ENCODE results near the gene COL3A1. TPM values are rescaled to one million over a fixed set of nuclear protein-coding genes. Genes with fewer than 3 reads are reported as not detected.

Gene COL3A1
- total RNA-seq, 1 donor from 2014 or later, result 0.43 TPM

DNA sequence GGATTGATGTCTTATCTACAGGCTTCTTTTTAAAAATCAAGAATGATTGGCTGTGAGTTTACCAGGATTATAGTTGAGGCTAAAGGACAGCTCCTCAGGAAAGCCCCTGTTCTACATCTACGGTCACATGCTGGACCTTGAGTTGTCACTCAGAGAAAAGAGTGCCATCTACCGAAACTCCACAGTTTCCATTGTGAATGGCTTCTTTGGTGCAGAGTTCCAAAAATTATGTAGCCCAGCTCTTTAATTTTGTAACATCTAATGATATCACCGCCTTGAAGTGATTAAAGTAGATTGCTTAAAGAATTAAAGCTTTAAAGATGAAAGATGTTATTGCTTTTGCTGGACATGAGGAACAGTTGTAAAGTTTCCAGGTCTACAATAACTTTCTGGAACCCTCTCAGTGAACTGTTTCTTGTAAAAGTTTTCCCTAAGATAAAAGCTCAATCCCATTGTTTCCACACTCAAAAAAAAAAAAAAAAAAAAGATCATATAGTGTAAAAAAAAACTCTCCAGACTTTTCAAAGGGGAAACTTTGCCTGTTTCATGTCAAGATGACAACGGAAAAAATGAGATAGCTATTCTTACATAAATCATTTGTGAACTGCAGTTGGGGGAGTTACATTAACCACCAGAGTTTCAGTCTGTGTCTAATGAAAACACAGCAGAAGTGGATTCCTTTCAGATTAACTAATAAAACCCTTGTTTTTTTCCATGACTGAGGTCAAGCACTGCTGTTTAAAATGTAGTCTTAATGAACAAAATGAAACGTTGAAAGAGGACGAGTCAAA, 4.3 kb downstream of the COL3A1 start:
- peak overlapping the region; percentile 84 for H3K27ac Mint-ChIP-seq
- intact Hi-C loops (cut with micrococcal nuclease), result loop anchor here (1.0 to 10.0 kb wide), 3 partner anchors 22 to 306 kb away; no protein-coding TSS in a partner anchor
- peak overlapping the region; percentile 53 for H3K4me3 Mint-ChIP-seq (ENCODE audit: low read depth)
- no peaks in the 10 kb centered on the region for H3K36me3 Mint-ChIP-seq (ENCODE audit: low read depth)
- no peak for DNase-seq (ENCODE audit: low spot score)
- no peaks in the 10 kb centered on the region for H3K27me3 Mint-ChIP-seq (ENCODE audit: low read depth)
- peaks cover 15% of the 10 kb centered on the region for H3K4me1 Mint-ChIP-seq (ENCODE audit: low read depth)
- H3K9me3 Mint-ChIP-seq, result no peaks in the 10 kb centered on the region

DNA sequence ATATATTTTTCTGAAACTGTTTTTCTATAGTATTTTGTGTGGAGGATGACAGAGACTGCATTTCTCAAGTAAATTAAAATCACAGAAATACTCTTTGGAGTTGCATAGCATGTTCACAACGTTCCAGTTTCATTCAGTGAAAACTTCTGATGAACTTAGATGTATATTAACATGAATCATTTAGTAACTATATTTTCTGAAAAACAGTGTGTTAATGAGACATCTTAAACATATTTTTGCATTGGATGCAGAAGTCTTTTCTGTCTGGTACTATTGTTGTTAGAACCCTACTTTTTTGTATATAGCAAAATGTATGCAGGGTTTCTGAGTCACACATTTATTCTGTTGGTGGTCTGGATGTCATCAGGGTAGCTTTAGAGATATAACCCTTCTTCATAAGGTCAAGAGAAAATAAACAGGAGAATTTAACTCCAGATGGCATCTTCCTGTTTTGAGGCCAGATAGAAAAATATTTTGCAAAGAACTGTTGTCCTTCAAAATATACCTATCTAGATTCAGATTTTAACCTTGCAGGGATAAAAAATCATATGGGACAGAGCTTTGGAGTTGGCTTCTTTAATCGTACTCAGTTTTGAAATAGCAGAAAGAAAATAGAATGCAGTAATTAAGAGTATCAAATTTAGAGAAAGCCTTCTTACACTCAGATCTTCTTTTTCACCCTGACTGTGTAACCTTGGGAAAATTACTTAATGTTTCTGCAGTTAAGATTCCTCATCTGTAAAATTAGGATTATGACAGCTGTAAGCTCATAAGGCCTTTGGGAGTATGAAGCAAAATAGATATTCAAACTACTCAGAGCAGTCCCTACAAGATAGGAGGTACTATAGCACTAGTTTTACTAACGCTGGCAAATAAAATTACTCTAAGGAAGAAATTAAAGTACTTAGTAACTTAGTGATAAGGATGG, 5.3 kb downstream of the COL3A1 start:
- Mint-ChIP-seq H3K4me1 (ENCODE audit: low read depth) (peaks cover 15% of the 10 kb centered on the region), H3K9me3 (no peaks in the 10 kb centered on the region), H3K27ac (peak overlapping the region; percentile 84), H3K4me3 (ENCODE audit: low read depth) (peak overlapping the region; percentile 53), H3K27me3 (ENCODE audit: low read depth) (no peaks in the 10 kb centered on the region), H3K36me3 (ENCODE audit: low read depth) (no peaks in the 10 kb centered on the region)
- intact Hi-C loops (cut with micrococcal nuclease), result loop anchor here (2.0 to 10.0 kb wide), 2 partner anchors 23 to 305 kb away; no protein-coding TSS in a partner anchor
- no peak for DNase-seq (ENCODE audit: low spot score)

DNA sequence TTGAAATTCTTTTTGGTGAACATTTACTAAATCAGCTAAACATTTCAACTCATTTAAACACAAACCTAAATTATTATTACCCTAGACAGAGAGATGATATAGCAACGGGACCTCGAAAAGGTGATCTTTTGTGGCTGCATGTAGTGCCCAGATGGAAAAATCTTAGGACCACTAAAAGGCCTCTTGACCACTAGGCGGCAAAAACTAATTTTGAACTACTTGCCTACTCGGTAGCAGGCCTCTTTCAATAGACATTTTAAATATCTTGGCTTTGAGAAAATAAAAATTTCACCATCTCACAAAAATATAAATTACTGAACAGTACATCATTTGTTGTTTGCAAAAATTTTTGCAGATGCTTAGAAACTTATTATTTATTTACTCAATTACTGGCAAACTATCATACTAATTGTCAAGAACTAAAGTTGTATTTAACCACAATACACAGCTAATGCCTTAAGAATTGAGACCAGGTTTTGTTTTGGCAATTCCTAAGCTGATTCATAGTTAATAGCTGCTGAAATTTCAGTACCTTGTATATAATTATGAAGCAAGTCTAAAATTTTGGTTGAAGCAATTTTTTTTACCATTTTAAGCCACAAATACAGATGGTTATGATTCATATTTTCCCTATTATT, 9.4 kb downstream of the COL3A1 start:
- H3K36me3 Mint-ChIP-seq (ENCODE audit: low read depth), result no peaks in the 10 kb centered on the region
- H3K4me3 Mint-ChIP-seq (ENCODE audit: low read depth), result no peak overlapping the region
- no peak for DNase-seq (ENCODE audit: low spot score)
- H3K4me1 Mint-ChIP-seq (ENCODE audit: low read depth), result peaks cover 12% of the 10 kb centered on the region
- intact Hi-C loops (cut with micrococcal nuclease), result no loop called here
- no peaks in the 10 kb centered on the region for H3K27me3 Mint-ChIP-seq (ENCODE audit: low read depth)
- no peak overlapping the region for H3K27ac Mint-ChIP-seq
- H3K9me3 Mint-ChIP-seq, result no peaks in the 10 kb centered on the region

DNA sequence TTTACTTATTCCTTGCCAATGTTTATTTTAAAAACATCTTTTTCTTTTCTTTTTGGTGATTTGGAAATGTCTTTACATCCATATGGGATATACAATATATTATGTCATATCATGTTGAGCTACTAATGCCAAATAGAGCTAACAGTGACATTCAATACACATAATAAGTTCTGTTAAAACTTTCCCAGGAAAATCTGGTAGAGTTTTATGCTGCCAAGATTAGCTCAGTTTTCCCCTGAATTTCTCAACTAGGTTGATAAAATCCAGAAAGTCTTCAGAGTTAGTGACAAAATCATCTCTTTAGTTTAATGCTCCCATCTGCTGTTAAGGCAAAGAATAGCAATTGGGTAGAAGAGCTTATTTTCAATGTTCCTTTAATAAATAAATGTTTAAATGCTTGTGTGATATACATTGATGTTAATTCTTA, 9.9 kb downstream of the COL3A1 start:
- H3K4me3 Mint-ChIP-seq (ENCODE audit: low read depth), result no peak overlapping the region
- no peaks in the 10 kb centered on the region for H3K36me3 Mint-ChIP-seq (ENCODE audit: low read depth)
- H3K27me3 Mint-ChIP-seq (ENCODE audit: low read depth), result no peaks in the 10 kb centered on the region
- H3K27ac Mint-ChIP-seq, result no peak overlapping the region
- peaks cover 6% of the 10 kb centered on the region for H3K4me1 Mint-ChIP-seq (ENCODE audit: low read depth)
- DNase-seq (ENCODE audit: low spot score), result no peak
- intact Hi-C loops (cut with micrococcal nuclease), result no loop called here
- no peaks in the 10 kb centered on the region for H3K9me3 Mint-ChIP-seq

DNA sequence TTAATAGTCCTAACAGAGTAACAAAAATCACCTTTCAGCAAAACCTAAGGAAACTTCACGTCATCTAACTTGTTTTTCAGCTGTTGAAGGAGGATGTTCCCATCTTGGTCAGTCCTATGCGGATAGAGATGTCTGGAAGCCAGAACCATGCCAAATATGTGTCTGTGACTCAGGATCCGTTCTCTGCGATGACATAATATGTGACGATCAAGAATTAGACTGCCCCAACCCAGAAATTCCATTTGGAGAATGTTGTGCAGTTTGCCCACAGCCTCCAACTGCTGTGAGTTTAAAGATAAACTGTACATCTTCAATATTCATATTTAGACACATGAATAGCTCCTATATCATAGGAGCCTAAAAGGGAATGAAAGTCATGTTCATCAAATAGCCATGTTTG, 10.5 kb downstream of the COL3A1 start:
- Mint-ChIP-seq H3K4me3 (ENCODE audit: low read depth) (no peak overlapping the region), H3K27ac (no peak overlapping the region), H3K36me3 (ENCODE audit: low read depth) (no peaks in the 10 kb centered on the region), H3K27me3 (ENCODE audit: low read depth) (no peaks in the 10 kb centered on the region), H3K4me1 (ENCODE audit: low read depth) (peaks cover 2% of the 10 kb centered on the region), H3K9me3 (no peaks in the 10 kb centered on the region)
- intact Hi-C loops (cut with micrococcal nuclease), result loop anchor here (5.0 kb wide), 1 partner anchor 457 kb away; no protein-coding TSS in a partner anchor
- no peak for DNase-seq (ENCODE audit: low spot score)

DNA sequence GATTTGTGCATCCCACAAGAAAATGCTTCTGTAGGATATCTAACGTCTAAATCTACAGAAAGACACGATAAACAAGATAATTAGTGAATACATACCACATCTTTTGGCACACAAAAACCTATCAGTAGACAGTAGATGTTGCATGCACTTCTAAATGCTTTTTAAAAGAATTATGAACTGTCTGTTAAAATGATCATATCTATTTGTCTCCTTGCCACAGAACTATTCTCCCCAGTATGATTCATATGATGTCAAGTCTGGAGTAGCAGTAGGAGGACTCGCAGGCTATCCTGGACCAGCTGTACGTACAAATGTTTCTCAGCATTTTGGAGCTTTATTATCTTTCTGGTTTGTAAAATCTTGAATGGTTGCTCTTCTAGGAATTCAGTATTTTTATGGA, 12.7 kb downstream of the COL3A1 start:
- Mint-ChIP-seq H3K4me1 (ENCODE audit: low read depth) (no peaks in the 10 kb centered on the region), H3K4me3 (ENCODE audit: low read depth) (no peak overlapping the region), H3K27ac (no peak overlapping the region), H3K27me3 (ENCODE audit: low read depth) (no peaks in the 10 kb centered on the region), H3K9me3 (no peaks in the 10 kb centered on the region), H3K36me3 (ENCODE audit: low read depth) (no peaks in the 10 kb centered on the region)
- intact Hi-C loops (cut with micrococcal nuclease), result loop anchor here (5.0 kb wide), 1 partner anchor 460 kb away; no protein-coding TSS in a partner anchor
- DNase-seq (ENCODE audit: low spot score), result no peak

DNA sequence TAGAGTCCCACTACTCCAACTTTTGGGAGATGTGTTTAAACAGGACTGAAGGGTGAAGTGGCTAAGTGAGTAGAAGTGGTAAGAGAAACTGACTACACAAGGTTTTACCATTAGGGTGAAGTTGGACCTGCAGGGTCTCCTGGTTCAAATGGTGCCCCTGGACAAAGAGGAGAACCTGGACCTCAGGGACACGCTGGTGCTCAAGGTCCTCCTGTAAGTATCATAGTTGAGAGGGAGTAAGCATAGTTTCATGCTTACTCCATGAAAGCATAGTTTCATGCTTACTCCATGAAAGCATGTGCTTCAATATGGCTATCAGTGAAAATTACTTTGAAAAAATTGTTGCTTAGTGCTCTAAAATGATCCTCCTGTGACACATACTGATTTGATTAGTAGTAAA, 19.1 kb downstream of the COL3A1 start:
- Mint-ChIP-seq H3K27me3 (ENCODE audit: low read depth) (peaks cover 2% of the 10 kb centered on the region), H3K4me1 (ENCODE audit: low read depth) (no peaks in the 10 kb centered on the region), H3K27ac (no peak overlapping the region), H3K9me3 (no peaks in the 10 kb centered on the region), H3K4me3 (ENCODE audit: low read depth) (no peak overlapping the region), H3K36me3 (ENCODE audit: low read depth) (no peaks in the 10 kb centered on the region)
- no peak for DNase-seq (ENCODE audit: low spot score)
- intact Hi-C loops (cut with micrococcal nuclease), result no loop called here

DNA sequence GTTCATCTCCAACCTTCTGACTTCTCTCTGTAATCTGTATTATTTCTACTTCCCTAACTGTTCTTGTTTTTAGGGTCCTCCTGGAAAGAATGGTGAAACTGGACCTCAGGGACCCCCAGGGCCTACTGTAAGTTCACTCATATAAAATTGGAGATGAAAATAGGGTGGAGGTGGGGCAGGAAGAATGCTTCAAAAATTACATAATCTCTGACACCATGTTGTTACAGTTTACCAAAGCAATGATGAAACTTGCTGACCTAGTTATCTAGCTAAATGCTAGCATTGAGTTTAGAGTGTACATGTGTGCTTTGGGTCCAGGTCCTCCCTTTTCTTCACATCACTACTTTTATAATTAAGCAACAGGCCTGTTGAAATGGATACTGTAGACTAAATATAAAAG, 23.1 kb downstream of the COL3A1 start:
- Mint-ChIP-seq H3K4me3 (ENCODE audit: low read depth) (no peak overlapping the region), H3K4me1 (ENCODE audit: low read depth) (peaks cover 5% of the 10 kb centered on the region)
- intact Hi-C loops (cut with micrococcal nuclease), result no loop called here

DNA sequence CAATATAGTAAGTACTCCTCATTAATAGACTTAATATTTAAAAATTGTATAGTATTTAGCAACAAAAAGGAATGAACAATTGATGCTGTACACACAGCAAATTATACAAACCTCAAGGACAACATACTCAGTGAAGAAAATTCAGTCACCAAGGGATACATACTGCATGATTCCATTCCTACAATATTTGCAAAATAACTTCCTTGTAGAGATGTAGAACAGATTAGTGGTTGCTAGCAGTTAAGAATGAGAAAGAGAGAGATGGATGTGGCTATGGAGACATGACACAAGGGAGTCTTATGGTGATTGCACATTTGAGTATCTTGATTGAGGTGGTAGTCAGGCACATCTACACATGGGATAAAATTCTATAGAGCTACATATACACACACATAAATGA, 26.0 kb downstream of the COL3A1 start:
- Mint-ChIP-seq H3K4me3 (ENCODE audit: low read depth) (no peak overlapping the region), H3K4me1 (ENCODE audit: low read depth) (peaks cover 9% of the 10 kb centered on the region)
- intact Hi-C loops (cut with micrococcal nuclease), result no loop called here

More for the DNA sequence above, 23.1 kb downstream of the COL3A1 start:
- peaks cover 2% of the 10 kb centered on the region for H3K27me3 Mint-ChIP-seq (ENCODE audit: low read depth)
- H3K9me3 Mint-ChIP-seq, result no peaks in the 10 kb centered on the region
- DNase-seq (ENCODE audit: low spot score), result no peak
- no peaks in the 10 kb centered on the region for H3K36me3 Mint-ChIP-seq (ENCODE audit: low read depth)
- H3K27ac Mint-ChIP-seq, result no peak overlapping the region

DNA sequence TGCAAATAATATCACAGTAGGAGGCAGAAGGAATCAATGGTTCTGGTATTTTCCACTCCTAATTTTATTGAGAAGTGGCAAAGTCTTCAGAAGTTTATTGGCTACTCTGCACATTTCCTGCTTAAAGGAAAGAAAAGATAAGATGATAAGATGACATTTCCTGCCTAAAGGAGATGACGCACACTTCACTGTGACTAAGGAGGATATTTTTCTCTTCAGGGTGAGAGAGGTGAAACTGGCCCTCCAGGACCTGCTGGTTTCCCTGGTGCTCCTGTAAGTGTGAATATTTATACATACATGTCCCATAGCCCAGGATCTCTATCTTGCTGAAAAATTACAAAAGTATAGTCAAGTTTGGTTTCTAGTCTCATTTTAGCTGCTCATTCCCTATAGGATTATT, 27.9 kb downstream of the COL3A1 start:
- Mint-ChIP-seq H3K36me3 (ENCODE audit: low read depth) (no peaks in the 10 kb centered on the region), H3K27me3 (ENCODE audit: low read depth) (no peaks in the 10 kb centered on the region), H3K4me1 (ENCODE audit: low read depth) (peaks cover 9% of the 10 kb centered on the region), H3K27ac (no peak overlapping the region), H3K4me3 (ENCODE audit: low read depth) (no peak overlapping the region), H3K9me3 (no peaks in the 10 kb centered on the region)
- intact Hi-C loops (cut with micrococcal nuclease), result loop anchor here (1.0 kb wide), 1 partner anchor 24 kb away; no protein-coding TSS in a partner anchor
- no peak for DNase-seq (ENCODE audit: low spot score)

More for the DNA sequence above, 26.0 kb downstream of the COL3A1 start:
- Mint-ChIP-seq H3K36me3 (ENCODE audit: low read depth) (no peaks in the 10 kb centered on the region), H3K27ac (no peak overlapping the region), H3K27me3 (ENCODE audit: low read depth) (no peaks in the 10 kb centered on the region), H3K9me3 (no peaks in the 10 kb centered on the region)
- DNase-seq (ENCODE audit: low spot score), result no peak

DNA sequence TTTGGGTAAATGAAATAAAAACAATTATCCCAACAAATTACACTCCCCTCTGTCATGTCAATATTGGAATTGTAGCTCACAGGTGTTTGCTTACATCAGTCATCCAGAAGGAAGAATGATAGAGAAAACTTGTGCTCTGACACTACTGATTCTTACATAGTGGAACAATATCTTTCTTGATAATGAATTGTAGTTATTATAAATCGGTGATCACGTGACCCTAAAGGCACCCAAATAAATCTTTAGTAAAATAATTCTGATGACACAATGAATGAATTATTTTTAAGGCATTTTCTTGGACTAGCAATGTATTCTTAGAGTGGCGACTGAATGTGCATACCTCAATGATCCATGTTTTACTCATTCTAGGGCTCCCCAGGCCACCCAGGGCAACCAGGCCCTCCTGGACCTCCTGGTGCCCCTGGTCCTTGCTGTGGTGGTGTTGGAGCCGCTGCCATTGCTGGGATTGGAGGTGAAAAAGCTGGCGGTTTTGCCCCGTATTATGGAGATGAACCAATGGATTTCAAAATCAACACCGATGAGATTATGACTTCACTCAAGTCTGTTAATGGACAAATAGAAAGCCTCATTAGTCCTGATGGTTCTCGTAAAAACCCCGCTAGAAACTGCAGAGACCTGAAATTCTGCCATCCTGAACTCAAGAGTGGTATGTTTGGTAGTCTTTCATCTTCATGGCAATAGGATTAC, 34.5 kb downstream of the COL3A1 start:
- Mint-ChIP-seq H3K9me3 (no peaks in the 10 kb centered on the region), H3K27me3 (ENCODE audit: low read depth) (no peaks in the 10 kb centered on the region), H3K4me3 (ENCODE audit: low read depth) (no peak overlapping the region), H3K4me1 (ENCODE audit: low read depth) (no peaks in the 10 kb centered on the region), H3K27ac (no peak overlapping the region), H3K36me3 (ENCODE audit: low read depth) (no peaks in the 10 kb centered on the region)
- intact Hi-C loops (cut with micrococcal nuclease), result no loop called here
- no peak for DNase-seq (ENCODE audit: low spot score)

DNA sequence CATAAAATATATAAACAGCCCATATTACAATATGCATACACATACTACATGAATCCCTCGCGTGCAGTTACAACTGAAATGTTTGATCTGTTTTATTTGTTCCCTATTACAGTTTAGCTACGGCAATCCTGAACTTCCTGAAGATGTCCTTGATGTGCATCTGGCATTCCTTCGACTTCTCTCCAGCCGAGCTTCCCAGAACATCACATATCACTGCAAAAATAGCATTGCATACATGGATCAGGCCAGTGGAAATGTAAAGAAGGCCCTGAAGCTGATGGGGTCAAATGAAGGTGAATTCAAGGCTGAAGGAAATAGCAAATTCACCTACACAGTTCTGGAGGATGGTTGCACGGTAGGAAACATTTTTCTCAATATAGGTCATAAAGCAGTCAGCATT, 36.4 kb downstream of the COL3A1 start:
- H3K27ac Mint-ChIP-seq, result no peak overlapping the region
- no peaks in the 10 kb centered on the region for H3K36me3 Mint-ChIP-seq (ENCODE audit: low read depth)
- no peak overlapping the region for H3K4me3 Mint-ChIP-seq (ENCODE audit: low read depth)
- no peaks in the 10 kb centered on the region for H3K27me3 Mint-ChIP-seq (ENCODE audit: low read depth)
- no peaks in the 10 kb centered on the region for H3K9me3 Mint-ChIP-seq
- intact Hi-C loops (cut with micrococcal nuclease), result no loop called here
- no peak for DNase-seq (ENCODE audit: low spot score)
- H3K4me1 Mint-ChIP-seq (ENCODE audit: low read depth), result no peaks in the 10 kb centered on the region
